GM12801 (cell line): ENCODE data around the gene PTCD2.

ENCODE experiments used
- TF ChIP-seq, protein P1 (sequence below): IDR thresholded peaks from one replicate; pipeline ENCODE4 v1.5.1; 2011; ENCODE audit warnings: control low read depth; ENCODE audit not compliant: insufficient read length; ENCODE audit errors: extremely low read depth

PTCD2 gene

DNA sequence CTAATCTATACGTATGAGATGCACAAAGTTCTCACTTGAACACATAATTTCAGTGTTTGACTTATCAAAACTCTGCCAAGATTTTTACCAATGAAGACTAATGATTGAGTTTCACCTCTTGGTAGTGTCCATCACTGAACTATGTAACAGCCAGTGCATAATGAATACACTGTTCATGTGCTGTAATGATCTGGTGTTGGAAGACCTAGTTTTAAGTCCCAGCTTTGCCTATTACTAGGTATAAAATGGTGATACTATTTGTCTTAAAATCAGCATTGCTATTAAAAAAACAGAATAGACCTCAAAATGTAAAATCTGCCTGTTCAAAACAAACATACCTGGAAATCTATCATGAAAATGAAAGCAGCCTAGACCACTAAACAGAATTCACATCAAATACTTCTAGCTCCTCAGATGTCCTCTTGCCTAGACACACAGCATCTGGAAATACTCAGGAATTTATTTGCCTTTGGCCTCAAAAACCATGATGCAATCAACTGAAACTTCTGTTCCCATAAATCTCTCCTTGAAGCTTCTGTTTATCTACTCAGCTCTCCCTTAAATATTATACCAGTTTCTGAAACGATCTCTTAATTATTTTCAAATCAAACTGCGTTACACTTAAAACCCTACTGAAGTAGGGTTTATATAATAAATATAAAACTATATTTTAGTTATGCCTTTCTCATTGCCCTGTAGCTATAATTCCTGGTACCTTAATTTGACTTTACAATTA lies 38.2 kb upstream of the PTCD2 start:
- TF ChIP-seq, protein P1, sequence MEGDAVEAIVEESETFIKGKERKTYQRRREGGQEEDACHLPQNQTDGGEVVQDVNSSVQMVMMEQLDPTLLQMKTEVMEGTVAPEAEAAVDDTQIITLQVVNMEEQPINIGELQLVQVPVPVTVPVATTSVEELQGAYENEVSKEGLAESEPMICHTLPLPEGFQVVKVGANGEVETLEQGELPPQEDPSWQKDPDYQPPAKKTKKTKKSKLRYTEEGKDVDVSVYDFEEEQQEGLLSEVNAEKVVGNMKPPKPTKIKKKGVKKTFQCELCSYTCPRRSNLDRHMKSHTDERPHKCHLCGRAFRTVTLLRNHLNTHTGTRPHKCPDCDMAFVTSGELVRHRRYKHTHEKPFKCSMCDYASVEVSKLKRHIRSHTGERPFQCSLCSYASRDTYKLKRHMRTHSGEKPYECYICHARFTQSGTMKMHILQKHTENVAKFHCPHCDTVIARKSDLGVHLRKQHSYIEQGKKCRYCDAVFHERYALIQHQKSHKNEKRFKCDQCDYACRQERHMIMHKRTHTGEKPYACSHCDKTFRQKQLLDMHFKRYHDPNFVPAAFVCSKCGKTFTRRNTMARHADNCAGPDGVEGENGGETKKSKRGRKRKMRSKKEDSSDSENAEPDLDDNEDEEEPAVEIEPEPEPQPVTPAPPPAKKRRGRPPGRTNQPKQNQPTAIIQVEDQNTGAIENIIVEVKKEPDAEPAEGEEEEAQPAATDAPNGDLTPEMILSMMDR: no peak

DNA sequence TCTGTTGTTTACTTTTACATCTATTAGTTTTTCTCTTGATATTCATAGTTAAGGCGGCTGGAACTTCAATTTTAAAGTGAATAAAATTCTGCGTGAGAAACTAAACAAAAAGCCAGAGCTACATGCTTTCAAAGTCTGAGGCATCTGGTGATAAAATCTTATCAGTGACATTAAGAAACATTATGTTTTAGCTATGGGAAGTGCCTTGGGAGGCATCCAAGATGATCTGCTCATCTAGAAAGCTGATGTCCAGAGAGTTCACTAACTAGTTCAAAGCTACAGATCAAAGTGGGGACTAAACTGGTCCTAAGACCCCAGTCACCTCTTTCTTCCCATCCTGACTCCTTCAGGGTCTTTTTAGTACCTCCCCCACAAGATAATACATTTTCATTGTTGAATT lies 37.3 kb upstream of the PTCD2 start:
- TF ChIP-seq, protein P1: no peak

DNA sequence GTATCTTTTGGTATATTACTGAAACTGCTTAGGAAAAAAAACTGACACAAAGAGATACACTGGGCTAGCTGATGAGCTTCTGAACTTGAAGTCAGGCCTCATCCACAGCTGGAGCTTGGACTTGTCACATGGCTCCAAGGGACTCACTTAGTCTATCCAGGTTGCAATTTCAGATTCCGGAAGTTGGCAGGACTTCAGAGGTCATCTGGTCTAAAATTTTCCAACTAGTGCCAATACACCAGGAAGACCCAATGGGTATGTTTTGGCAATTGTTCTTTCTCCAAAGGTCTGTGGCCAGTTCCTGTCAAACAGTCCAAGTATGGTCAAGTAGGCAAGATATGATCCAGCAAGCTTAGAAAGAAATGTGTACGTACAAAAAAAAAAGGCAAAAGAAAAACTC lies 36.8 kb upstream of the PTCD2 start:
- TF ChIP-seq, protein P1: no peak

DNA sequence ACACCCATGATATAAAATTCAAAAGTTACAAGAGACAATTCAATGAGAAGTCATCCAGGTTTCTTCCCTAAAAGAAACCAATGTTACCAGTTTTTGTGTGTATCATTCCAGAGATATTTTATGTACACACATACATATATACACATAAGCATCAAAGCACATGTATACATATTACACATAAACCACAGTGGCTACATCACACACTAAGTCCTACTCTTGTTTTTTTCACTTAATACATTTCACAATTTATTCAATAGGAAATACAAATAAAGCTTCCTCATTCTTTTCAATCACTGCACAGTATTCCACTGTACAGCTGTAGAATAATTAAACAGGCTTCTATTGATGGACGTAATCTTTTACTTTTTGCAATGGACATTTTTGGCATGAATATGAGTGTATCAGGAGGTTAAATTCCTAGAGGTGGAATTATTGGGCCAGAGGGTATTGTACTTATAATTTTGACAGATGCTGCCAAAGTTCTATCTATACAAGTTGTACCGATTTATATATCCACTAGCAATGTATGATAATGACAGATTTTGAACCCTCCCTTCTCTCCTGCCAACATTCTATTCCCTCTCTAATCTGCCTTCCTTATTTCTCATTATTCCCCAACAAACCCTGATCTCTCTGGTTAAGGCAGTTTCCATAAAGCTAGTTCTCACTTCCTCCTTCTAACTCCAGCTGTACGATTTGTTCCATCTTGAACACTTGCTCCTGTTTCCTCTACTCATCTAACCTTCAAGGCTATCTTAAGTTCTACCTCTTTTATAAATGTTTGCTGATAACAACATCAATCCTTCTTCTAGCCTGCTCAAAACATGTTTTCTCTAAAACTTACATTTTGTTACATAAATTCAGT lies 35.4 kb upstream of the PTCD2 start:
- TF ChIP-seq, protein P1: no peak

DNA sequence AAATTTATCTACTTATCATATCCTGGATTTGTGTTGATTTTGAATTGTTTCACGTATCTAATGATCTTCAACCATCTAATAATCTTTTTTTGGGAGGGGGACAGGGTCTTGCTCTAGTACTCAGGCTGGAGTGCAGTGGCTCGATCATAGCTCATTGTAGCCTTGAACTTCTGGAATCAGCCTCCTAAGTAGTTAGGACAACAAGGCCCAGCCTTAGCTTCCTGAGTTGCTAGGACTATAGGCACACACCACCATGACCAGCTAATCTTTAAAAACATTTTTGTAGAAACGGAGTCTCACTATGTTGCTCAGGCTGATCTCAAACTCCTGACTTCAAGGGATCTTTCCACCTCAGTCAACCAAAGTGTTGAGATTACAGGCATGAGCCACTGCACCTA lies 34.8 kb upstream of the PTCD2 start:
- TF ChIP-seq, protein P1: no peak

DNA sequence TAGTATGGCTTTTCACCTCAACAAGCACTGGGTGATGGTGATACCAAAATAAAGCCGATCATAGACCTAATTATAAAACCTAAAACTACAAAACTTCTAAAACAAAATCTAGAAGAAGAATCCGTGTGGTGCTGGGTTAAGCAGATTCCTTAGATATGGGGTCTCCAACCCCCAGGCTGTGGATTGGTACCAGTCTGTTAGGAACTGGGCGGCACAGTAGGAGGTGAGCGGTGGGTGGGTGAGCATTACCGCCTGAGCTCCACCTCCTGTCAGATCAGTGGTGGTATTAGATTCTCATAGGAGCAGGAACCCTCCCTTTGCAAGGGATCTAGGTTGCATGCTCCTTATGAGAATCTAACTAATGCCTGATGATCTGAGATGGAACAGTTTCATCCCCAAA lies 33.4 kb upstream of the PTCD2 start:
- TF ChIP-seq, protein P1: no peak

DNA sequence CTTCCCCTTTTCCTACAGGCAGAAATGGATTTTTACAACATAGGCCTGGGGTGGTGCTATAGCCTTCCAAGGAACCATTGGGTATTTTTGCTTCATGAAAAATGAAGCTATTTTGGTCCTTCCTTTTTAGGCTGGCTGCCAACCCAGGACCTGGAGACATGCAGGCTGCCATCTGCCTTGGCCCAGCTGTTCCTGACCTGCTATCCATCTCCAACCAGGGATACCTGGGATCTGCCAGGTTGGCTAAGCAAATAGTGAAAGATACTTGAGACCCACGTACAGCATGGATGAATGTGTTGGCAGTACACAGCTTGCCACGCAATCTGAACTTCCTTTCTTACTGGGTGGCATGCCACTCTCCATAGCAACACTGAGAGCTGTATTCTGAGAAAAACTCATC lies 31.2 kb upstream of the PTCD2 start:
- TF ChIP-seq, protein P1: no peak
